ENCODE measurements around the gene SMYD3. TPM values are rescaled to one million over a fixed set of nuclear protein-coding genes. Genes with fewer than 3 reads are reported as not detected.

SMYD3 gene
- total RNA-seq, 1 experiment from 2014 or later: 25.5 TPM

- TF ChIP-seq, protein P1, sequence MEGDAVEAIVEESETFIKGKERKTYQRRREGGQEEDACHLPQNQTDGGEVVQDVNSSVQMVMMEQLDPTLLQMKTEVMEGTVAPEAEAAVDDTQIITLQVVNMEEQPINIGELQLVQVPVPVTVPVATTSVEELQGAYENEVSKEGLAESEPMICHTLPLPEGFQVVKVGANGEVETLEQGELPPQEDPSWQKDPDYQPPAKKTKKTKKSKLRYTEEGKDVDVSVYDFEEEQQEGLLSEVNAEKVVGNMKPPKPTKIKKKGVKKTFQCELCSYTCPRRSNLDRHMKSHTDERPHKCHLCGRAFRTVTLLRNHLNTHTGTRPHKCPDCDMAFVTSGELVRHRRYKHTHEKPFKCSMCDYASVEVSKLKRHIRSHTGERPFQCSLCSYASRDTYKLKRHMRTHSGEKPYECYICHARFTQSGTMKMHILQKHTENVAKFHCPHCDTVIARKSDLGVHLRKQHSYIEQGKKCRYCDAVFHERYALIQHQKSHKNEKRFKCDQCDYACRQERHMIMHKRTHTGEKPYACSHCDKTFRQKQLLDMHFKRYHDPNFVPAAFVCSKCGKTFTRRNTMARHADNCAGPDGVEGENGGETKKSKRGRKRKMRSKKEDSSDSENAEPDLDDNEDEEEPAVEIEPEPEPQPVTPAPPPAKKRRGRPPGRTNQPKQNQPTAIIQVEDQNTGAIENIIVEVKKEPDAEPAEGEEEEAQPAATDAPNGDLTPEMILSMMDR (conservative IDR thresholded peaks at IDR 0.05): no peak
- no peaks in the 10 kb centered on the region for H4K20me1 ChIP-seq (ENCODE audit: control insufficient read depth, insufficient read depth, insufficient read length)
- no peak overlapping the region for H2AK5ac ChIP-seq (ENCODE audit: insufficient read length, low read length)
- no peaks in the 10 kb centered on the region for H3K23me2 ChIP-seq (ENCODE audit: insufficient read length, low read depth, low read length, poor library complexity, severe bottlenecking)
- H3K23ac ChIP-seq (ENCODE audit: insufficient read length, low read depth, low read length): no peak overlapping the region
- Mint-ChIP-seq H3K27ac (no peak overlapping the region), H3K27me3 (ENCODE audit: low read depth) (no peaks in the 10 kb centered on the region; the same call in 1 of the 2 replicates), H3K36me3 (ENCODE audit: insufficient read depth in 1 of 3, low read depth in 3 of 3) (peaks cover 1 to 3% (median 2%) of the 10 kb centered on the region in 3 experiments; a peak in 2 of 7 replicates), H3K9me3 (peaks cover 3 to 5% of the 10 kb centered on the region in 2 experiments; a peak in 1 of 5 replicates), H3K4me3 (no peak overlapping the region), H3K4me1 (no peaks in the 10 kb centered on the region)
- H2BK20ac ChIP-seq (ENCODE audit: low read depth, low read length, poor library complexity, severe bottlenecking): no peak overlapping the region
- H3K18ac ChIP-seq (ENCODE audit: insufficient read length, low read depth, low read length): no peak overlapping the region
- no peaks in the 10 kb centered on the region for H3K79me1 ChIP-seq (ENCODE audit: insufficient read depth, low read depth, low read length, poor library complexity, severe bottlenecking)
- H3K4me1 ChIP-seq (ENCODE audit: insufficient read depth, low read length): no peaks in the 10 kb centered on the region
- H3K14ac ChIP-seq (ENCODE audit: insufficient read depth, low read length): no peak overlapping the region; the same call in 1 of the 2 replicates
- no peak overlapping the region for H4K5ac ChIP-seq (ENCODE audit: insufficient read length, low read depth, low read length)
- DNase-seq: no peak
- no peak overlapping the region for H2BK12ac ChIP-seq (ENCODE audit: insufficient read length, low read depth, low read length)
- H4K8ac ChIP-seq (replicated peaks; ENCODE audit: insufficient read length, low read depth, low read length): no peak overlapping the region
- no peak overlapping the region for H2BK5ac ChIP-seq (ENCODE audit: insufficient read length, low read length)
- H3K4ac ChIP-seq (ENCODE audit: low read depth, low read length): no peak overlapping the region
- H3K4me2 ChIP-seq (ENCODE audit: insufficient read depth, insufficient read length, low read length): no peak overlapping the region
- H3K9me3 ChIP-seq (ENCODE audit: control insufficient read depth, low read depth, low read length): no peaks in the 10 kb centered on the region
- H2AFZ ChIP-seq (ENCODE audit: low read length): no peak overlapping the region
- no peaks in the 10 kb centered on the region for H3K79me2 ChIP-seq (ENCODE audit: insufficient read depth, low read length)
- H3K27ac ChIP-seq (ENCODE audit: insufficient read length, low read depth, low read length): no peak overlapping the region
- H3K27me3 ChIP-seq (ENCODE audit: insufficient read depth, low read length): no peaks in the 10 kb centered on the region
- H2BK15ac ChIP-seq (ENCODE audit: low read depth, low read length): no peak overlapping the region
- no peak overlapping the region for H3T11ph ChIP-seq (ENCODE audit: low read length)
- H4K91ac ChIP-seq (ENCODE audit: insufficient read length, low read depth, low read length): no peak overlapping the region
- H2BK120ac ChIP-seq (ENCODE audit: low read depth, low read length, poor library complexity, severe bottlenecking): no peak overlapping the region
- no peak overlapping the region for H3K56ac ChIP-seq (ENCODE audit: insufficient read length, low read depth, low read length)
- no CpG with 5 or more reads among the region's 10 CpGs for WGBS (ENCODE audit: extremely low coverage, insufficient read length, low lambda C conversion rate)
- no peak overlapping the region for H3K9ac ChIP-seq (ENCODE audit: extremely low read depth, insufficient read length, low read length)
These were observed 679.8 kb downstream of the SMYD3 start for GRCh38 chr1:245827301-245827700.

Measured in H9 (cell line).